WTC11 (cell line): ENCODE data around the gene CIC. TPM values are rescaled to one million over a fixed set of nuclear protein-coding genes. Genes with fewer than 3 reads are reported as not detected.

ENCODE experiments used
- ATAC-seq: fragments of 200-7000 bp; cut with Tn5 transposase; 2 replicates; pipeline ENCODE4 v1.10.0; 2021; ENCODE audit warnings: mild to moderate bottlenecking, moderate library complexity
- CTCF ChIA-PET: fragments of 300-600 bp; sonication (Branson Sonifier 250); formaldehyde crosslinking; loops from one replicate; lab custom pipeline; 2021; ENCODE audit warnings: antibody characterized with exemption; lab: Charles Lee
- POLR2A ChIA-PET: fragments of 350-600 bp; sonication (Branson Sonifier 250); formaldehyde crosslinking; loops from one replicate; lab custom pipeline; 2021; ENCODE audit warnings: antibody characterized with exemption; lab: Charles Lee
- DNase-seq: peaks from one replicate; pipeline ENCODE4 v3.0.0; 2021; ENCODE audit warnings: low spot score
- H3K27ac Mint-ChIP-seq: 2 replicates; pipeline ENCODE4 v1.8.0; 2021; ENCODE audit warnings: mixed read lengths
- H3K27me3 Mint-ChIP-seq: 2 replicates; pipeline ENCODE4 v1.8.0; 2021; ENCODE audit warnings: low read depth, mild to moderate bottlenecking, moderate library complexity, mixed read lengths
- H3K36me3 Mint-ChIP-seq: 2 replicates; pipeline ENCODE4 v1.8.0; 2021; ENCODE audit warnings: mixed read lengths
- H3K4me1 Mint-ChIP-seq: 2 replicates; pipeline ENCODE4 v1.8.0; 2022; ENCODE audit warnings: mixed read lengths
- H3K4me3 Mint-ChIP-seq: 2 replicates; pipeline ENCODE4 v1.8.0; 2021; ENCODE audit warnings: mild to moderate bottlenecking, moderate library complexity, mixed read lengths
- H3K9me3 Mint-ChIP-seq: 2 replicates; pipeline ENCODE4 v1.8.0; 2021; ENCODE audit warnings: mixed read lengths
- CREM ChIP-seq: sonication (generic); formaldehyde crosslinking; IDR thresholded peaks from 2 replicates; pipeline ENCODE4 v1.8.1; 2022; ENCODE audit warnings: mild to moderate bottlenecking, missing genetic modification reagents, moderate library complexity
- FOXP1 ChIP-seq: sonication (generic); formaldehyde crosslinking; IDR thresholded peaks from 2 replicates; pipeline ENCODE4 v1.8.0; 2022; ENCODE audit warnings: missing genetic modification reagents, mild to moderate bottlenecking, moderate library complexity, borderline replicate concordance
- JUN ChIP-seq: sonication (generic); formaldehyde crosslinking; IDR thresholded peaks from 2 replicates; pipeline ENCODE4 v1.8.0; 2023; ENCODE audit warnings: mild to moderate bottlenecking, missing genetic modification reagents
- MYBL2 ChIP-seq: sonication (generic); formaldehyde crosslinking; IDR thresholded peaks from 2 replicates; pipeline ENCODE4 v1.8.1; 2023; ENCODE audit warnings: mild to moderate bottlenecking, moderate library complexity, missing genetic modification reagents
- SP1 ChIP-seq: sonication (generic); formaldehyde crosslinking; conservative IDR thresholded peaks from 2 replicates; pipeline ENCODE4 v1.8.1; 2022; ENCODE audit warnings: missing genetic modification reagents
- TEAD1 ChIP-seq: sonication (generic); formaldehyde crosslinking; IDR thresholded peaks from 2 replicates; pipeline ENCODE4 v1.8.0; 2022; ENCODE audit warnings: mild to moderate bottlenecking, missing genetic modification reagents
- ZNF138 ChIP-seq: sonication (generic); formaldehyde crosslinking; conservative IDR thresholded peaks from 2 replicates; pipeline ENCODE4 v1.8.1; 2022; ENCODE audit warnings: mild to moderate bottlenecking, moderate library complexity, missing genetic modification reagents
- total RNA-seq: library from RNA; stranded (reverse); gene quantifications from 3 replicates; pipeline ENCODE4 v1.2.3, GENCODE V29; 2021
- TF ChIP-seq, protein P1 (sequence below): fragments of 250-450 bp; sonication (Bioruptor Pico); IDR thresholded peaks from 2 replicates; pipeline ENCODE4 v1.9.0; 2021; ENCODE audit warnings: mild to moderate bottlenecking, borderline replicate concordance
- TF ChIP-seq, protein P2 (sequence below): sonication (generic); formaldehyde crosslinking; IDR thresholded peaks from 2 replicates; pipeline ENCODE4 v1.8.0; 2022; ENCODE audit warnings: mild to moderate bottlenecking, missing genetic modification reagents
- TF ChIP-seq, protein P3 (sequence below): sonication (generic); formaldehyde crosslinking; IDR thresholded peaks from 2 replicates; pipeline ENCODE4 v1.8.1; 2022; ENCODE audit warnings: low read depth, missing genetic modification reagents, borderline replicate concordance
- TF ChIP-seq, protein P4 (sequence below): sonication (generic); formaldehyde crosslinking; IDR thresholded peaks from 2 replicates; pipeline ENCODE4 v1.8.1; 2023; ENCODE audit warnings: mild to moderate bottlenecking, missing genetic modification reagents, moderate library complexity
- TF ChIP-seq, protein P5 (sequence below): sonication (generic); formaldehyde crosslinking; IDR thresholded peaks from 2 replicates; pipeline ENCODE4 v1.8.0; 2023; ENCODE audit warnings: mild to moderate bottlenecking, missing genetic modification reagents
- TF ChIP-seq, protein P6 (sequence below): sonication (generic); formaldehyde crosslinking; IDR thresholded peaks from 2 replicates; pipeline ENCODE4 v1.8.0; 2022; ENCODE audit warnings: mild to moderate bottlenecking, missing genetic modification reagents
- TF ChIP-seq, protein P7 (sequence below): fragments of 250-450 bp; sonication (Bioruptor Pico); IDR thresholded peaks from 2 replicates; pipeline ENCODE4 v1.8.0; 2021; ENCODE audit warnings: mild to moderate bottlenecking
- TF ChIP-seq, protein P8 (sequence below): sonication (generic); formaldehyde crosslinking; IDR thresholded peaks from 2 replicates; pipeline ENCODE4 v1.8.0; 2022; ENCODE audit warnings: missing genetic modification reagents
- TF ChIP-seq, protein P9 (sequence below): sonication (generic); formaldehyde crosslinking; IDR thresholded peaks from 2 replicates; pipeline ENCODE4 v1.8.0; 2022; ENCODE audit warnings: mild to moderate bottlenecking, missing genetic modification reagents

Gene CIC
- total RNA-seq, 1 experiment from 2014 or later = 55.8 TPM

DNA sequence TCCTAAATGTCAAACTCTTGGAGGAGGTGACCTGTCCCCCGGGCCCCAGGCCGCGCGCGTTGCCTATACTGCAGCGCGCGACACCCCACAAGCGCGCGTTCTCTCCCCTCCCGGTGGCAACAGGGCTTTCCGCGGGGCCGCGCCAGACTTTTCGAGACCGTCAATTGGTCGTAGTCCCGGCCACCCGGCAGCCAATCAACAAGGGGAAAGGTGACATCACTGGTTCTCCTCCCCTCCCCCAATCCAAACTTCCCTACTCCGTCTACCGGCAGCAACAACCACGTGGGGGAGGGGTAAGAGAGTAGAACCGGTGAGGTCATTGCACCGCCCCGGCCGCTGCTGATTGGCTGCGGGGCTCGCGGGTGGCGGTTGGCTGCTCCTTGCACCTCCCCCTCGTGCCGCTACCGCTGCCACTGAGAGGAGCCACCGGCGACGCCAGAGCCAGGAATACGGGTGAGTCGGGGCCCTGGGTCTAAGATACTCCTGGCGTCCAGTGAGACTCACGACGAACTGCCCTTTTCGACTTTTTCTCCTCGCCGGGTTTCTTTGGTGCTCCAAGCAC is 829 bp upstream of the CIC start (continued):
- 0 out of 2 replicates have a peak, but pooled peaks have one; percentile 71 for TF ChIP-seq CREM (CRISPR knock-in tag)
- TF ChIP-seq, protein P1, sequence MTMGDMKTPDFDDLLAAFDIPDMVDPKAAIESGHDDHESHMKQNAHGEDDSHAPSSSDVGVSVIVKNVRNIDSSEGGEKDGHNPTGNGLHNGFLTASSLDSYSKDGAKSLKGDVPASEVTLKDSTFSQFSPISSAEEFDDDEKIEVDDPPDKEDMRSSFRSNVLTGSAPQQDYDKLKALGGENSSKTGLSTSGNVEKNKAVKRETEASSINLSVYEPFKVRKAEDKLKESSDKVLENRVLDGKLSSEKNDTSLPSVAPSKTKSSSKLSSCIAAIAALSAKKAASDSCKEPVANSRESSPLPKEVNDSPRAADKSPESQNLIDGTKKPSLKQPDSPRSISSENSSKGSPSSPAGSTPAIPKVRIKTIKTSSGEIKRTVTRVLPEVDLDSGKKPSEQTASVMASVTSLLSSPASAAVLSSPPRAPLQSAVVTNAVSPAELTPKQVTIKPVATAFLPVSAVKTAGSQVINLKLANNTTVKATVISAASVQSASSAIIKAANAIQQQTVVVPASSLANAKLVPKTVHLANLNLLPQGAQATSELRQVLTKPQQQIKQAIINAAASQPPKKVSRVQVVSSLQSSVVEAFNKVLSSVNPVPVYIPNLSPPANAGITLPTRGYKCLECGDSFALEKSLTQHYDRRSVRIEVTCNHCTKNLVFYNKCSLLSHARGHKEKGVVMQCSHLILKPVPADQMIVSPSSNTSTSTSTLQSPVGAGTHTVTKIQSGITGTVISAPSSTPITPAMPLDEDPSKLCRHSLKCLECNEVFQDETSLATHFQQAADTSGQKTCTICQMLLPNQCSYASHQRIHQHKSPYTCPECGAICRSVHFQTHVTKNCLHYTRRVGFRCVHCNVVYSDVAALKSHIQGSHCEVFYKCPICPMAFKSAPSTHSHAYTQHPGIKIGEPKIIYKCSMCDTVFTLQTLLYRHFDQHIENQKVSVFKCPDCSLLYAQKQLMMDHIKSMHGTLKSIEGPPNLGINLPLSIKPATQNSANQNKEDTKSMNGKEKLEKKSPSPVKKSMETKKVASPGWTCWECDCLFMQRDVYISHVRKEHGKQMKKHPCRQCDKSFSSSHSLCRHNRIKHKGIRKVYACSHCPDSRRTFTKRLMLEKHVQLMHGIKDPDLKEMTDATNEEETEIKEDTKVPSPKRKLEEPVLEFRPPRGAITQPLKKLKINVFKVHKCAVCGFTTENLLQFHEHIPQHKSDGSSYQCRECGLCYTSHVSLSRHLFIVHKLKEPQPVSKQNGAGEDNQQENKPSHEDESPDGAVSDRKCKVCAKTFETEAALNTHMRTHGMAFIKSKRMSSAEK (CRISPR knock-in tag) = no peak
- peak; percentile 3; the same call in 1 of the 2 replicates for TF ChIP-seq FOXP1 (CRISPR knock-in tag)
- peak; percentile 59; the same call in 1 of the 2 replicates for TF ChIP-seq MYBL2
- TF ChIP-seq, protein P2, sequence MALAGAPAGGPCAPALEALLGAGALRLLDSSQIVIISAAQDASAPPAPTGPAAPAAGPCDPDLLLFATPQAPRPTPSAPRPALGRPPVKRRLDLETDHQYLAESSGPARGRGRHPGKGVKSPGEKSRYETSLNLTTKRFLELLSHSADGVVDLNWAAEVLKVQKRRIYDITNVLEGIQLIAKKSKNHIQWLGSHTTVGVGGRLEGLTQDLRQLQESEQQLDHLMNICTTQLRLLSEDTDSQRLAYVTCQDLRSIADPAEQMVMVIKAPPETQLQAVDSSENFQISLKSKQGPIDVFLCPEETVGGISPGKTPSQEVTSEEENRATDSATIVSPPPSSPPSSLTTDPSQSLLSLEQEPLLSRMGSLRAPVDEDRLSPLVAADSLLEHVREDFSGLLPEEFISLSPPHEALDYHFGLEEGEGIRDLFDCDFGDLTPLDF (CRISPR knock-in tag) = no peak
- peak; percentile 82; the same call in 1 of the 2 replicates for TF ChIP-seq TEAD1 (CRISPR knock-in tag)
- TF ChIP-seq, protein P3, sequence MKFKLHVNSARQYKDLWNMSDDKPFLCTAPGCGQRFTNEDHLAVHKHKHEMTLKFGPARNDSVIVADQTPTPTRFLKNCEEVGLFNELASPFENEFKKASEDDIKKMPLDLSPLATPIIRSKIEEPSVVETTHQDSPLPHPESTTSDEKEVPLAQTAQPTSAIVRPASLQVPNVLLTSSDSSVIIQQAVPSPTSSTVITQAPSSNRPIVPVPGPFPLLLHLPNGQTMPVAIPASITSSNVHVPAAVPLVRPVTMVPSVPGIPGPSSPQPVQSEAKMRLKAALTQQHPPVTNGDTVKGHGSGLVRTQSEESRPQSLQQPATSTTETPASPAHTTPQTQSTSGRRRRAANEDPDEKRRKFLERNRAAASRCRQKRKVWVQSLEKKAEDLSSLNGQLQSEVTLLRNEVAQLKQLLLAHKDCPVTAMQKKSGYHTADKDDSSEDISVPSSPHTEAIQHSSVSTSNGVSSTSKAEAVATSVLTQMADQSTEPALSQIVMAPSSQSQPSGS = peak; percentile 92
- TF ChIP-seq, protein P4, sequence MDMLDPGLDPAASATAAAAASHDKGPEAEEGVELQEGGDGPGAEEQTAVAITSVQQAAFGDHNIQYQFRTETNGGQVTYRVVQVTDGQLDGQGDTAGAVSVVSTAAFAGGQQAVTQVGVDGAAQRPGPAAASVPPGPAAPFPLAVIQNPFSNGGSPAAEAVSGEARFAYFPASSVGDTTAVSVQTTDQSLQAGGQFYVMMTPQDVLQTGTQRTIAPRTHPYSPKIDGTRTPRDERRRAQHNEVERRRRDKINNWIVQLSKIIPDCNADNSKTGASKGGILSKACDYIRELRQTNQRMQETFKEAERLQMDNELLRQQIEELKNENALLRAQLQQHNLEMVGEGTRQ (CRISPR knock-in tag) = peak; percentile 84
- TF ChIP-seq JUN (CRISPR knock-in tag) = peak; percentile 79; the same call in 1 of the 2 replicates
- TF ChIP-seq, protein P5, sequence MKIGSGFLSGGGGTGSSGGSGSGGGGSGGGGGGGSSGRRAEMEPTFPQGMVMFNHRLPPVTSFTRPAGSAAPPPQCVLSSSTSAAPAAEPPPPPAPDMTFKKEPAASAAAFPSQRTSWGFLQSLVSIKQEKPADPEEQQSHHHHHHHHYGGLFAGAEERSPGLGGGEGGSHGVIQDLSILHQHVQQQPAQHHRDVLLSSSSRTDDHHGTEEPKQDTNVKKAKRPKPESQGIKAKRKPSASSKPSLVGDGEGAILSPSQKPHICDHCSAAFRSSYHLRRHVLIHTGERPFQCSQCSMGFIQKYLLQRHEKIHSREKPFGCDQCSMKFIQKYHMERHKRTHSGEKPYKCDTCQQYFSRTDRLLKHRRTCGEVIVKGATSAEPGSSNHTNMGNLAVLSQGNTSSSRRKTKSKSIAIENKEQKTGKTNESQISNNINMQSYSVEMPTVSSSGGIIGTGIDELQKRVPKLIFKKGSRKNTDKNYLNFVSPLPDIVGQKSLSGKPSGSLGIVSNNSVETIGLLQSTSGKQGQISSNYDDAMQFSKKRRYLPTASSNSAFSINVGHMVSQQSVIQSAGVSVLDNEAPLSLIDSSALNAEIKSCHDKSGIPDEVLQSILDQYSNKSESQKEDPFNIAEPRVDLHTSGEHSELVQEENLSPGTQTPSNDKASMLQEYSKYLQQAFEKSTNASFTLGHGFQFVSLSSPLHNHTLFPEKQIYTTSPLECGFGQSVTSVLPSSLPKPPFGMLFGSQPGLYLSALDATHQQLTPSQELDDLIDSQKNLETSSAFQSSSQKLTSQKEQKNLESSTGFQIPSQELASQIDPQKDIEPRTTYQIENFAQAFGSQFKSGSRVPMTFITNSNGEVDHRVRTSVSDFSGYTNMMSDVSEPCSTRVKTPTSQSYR (CRISPR knock-in tag) = peak; percentile 97
- TF ChIP-seq, protein P6, sequence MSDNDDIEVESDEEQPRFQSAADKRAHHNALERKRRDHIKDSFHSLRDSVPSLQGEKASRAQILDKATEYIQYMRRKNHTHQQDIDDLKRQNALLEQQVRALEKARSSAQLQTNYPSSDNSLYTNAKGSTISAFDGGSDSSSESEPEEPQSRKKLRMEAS = peak; percentile 81

DNA sequence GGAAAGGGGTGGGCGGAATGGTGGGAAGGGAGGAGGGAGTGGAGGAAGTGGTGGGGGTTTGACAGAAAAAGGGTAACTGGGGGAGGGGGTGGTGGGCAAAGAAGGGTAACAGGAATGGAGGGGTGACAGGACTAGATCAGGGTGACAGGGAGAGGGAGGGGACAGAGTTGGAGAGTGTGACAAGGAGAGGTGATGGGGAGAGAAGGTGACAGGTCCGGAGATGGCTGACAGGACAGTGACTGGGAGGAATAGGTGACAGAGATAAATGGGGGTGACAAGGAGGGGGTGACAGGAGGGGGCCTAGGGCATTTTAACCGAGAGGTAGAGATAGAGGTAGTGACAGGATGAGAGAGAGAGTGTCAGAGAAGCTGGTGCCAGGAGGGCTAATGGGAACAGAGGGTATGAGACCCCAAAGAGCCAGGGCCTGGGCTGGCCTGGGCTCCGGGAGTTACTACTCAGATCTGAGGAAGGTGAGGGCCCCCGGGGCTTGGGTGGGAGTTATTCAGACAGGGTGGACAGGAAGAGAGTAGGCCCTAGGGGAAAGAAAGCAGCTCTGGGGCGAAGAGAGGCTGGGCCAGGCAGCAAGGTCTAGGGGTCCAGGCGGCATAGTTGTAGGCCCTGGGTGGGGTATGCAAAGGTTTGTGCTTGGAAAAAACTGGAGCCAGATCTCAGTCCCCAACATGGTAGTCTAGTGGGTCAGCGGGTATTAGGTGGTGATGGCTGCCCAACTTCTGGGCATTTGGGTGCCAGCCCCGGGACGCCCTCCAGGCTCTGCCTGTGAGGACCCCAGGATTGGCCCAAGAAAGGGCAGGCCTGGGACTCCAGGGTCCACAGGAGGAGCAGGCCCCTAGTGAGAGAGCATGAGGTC is 660 bp downstream of the CIC start:
- no peak for ATAC-seq
- ChIA-PET POLR2A (interaction anchor here (1.2 to 1.5 kb wide), 2 partner anchors 10 to 26 kb away, joined by 3 to 5 read pairs; no protein-coding TSS in a partner anchor), CTCF (interaction anchor here (1.6 to 3.2 kb wide), 2 partner anchors 10 to 26 kb away, joined by 4 to 21 read pairs; no protein-coding TSS in a partner anchor)
- Mint-ChIP-seq H3K9me3 (no peaks in the 10 kb centered on the region), H3K4me1 (peaks cover 22% of the 10 kb centered on the region), H3K27ac (0 out of 2 replicates have a peak overlapping the region, but pooled peaks have one; percentile 33), H3K36me3 (0 out of 2 replicates have a peak, but pooled peaks cover 2% of the 10 kb centered on the region)
- TF ChIP-seq, protein P7, sequence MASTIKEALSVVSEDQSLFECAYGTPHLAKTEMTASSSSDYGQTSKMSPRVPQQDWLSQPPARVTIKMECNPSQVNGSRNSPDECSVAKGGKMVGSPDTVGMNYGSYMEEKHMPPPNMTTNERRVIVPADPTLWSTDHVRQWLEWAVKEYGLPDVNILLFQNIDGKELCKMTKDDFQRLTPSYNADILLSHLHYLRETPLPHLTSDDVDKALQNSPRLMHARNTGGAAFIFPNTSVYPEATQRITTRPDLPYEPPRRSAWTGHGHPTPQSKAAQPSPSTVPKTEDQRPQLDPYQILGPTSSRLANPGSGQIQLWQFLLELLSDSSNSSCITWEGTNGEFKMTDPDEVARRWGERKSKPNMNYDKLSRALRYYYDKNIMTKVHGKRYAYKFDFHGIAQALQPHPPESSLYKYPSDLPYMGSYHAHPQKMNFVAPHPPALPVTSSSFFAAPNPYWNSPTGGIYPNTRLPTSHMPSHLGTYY (CRISPR knock-in tag) = no peak
- TF ChIP-seq, protein P8, sequence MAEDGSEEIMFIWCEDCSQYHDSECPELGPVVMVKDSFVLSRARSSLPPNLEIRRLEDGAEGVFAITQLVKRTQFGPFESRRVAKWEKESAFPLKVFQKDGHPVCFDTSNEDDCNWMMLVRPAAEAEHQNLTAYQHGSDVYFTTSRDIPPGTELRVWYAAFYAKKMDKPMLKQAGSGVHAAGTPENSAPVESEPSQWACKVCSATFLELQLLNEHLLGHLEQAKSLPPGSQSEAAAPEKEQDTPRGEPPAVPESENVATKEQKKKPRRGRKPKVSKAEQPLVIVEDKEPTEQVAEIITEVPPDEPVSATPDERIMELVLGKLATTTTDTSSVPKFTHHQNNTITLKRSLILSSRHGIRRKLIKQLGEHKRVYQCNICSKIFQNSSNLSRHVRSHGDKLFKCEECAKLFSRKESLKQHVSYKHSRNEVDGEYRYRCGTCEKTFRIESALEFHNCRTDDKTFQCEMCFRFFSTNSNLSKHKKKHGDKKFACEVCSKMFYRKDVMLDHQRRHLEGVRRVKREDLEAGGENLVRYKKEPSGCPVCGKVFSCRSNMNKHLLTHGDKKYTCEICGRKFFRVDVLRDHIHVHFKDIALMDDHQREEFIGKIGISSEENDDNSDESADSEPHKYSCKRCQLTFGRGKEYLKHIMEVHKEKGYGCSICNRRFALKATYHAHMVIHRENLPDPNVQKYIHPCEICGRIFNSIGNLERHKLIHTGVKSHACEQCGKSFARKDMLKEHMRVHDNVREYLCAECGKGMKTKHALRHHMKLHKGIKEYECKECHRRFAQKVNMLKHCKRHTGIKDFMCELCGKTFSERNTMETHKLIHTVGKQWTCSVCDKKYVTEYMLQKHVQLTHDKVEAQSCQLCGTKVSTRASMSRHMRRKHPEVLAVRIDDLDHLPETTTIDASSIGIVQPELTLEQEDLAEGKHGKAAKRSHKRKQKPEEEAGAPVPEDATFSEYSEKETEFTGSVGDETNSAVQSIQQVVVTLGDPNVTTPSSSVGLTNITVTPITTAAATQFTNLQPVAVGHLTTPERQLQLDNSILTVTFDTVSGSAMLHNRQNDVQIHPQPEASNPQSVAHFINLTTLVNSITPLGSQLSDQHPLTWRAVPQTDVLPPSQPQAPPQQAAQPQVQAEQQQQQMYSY (CRISPR knock-in tag) = no peak
- TF ChIP-seq ZNF138 (no peak), SP1 (CRISPR knock-in tag) (no peak)
- TF ChIP-seq, protein P9, sequence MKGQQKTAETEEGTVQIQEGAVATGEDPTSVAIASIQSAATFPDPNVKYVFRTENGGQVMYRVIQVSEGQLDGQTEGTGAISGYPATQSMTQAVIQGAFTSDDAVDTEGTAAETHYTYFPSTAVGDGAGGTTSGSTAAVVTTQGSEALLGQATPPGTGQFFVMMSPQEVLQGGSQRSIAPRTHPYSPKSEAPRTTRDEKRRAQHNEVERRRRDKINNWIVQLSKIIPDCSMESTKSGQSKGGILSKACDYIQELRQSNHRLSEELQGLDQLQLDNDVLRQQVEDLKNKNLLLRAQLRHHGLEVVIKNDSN (CRISPR knock-in tag) = no peak
- TF ChIP-seq, all 79 proteins: peak for 0
- peaks cover 12% of the 10 kb centered on the region for H3K27me3 Mint-ChIP-seq
- peak overlapping the region; percentile 80; the same call in 1 of the 2 replicates for H3K4me3 Mint-ChIP-seq
- DNase-seq = no peak
